Endothelial cell (in vitro differentiated cells): ENCODE results near the gene AARS2. TPM values are rescaled to one million over a fixed set of nuclear protein-coding genes. Genes with fewer than 3 reads are reported as not detected.

Source experiments
- DNase-seq: peaks from one replicate; pipeline ENCODE4 v3.0.0; 2021; ENCODE audit warnings: low spot score
- H3K27ac Mint-ChIP-seq: one replicate; pipeline ENCODE4 v1.8.0; 2021; ENCODE audit warnings: mixed read lengths, inconsistent platforms; ENCODE audit not compliant: unreplicated experiment
- H3K27me3 Mint-ChIP-seq: one replicate; pipeline ENCODE4 v1.8.0; 2021; ENCODE audit warnings: mild to moderate bottlenecking, moderate library complexity, mixed read lengths, inconsistent platforms; ENCODE audit not compliant: unreplicated experiment
- H3K36me3 Mint-ChIP-seq: one replicate; pipeline ENCODE4 v1.8.0; 2021; ENCODE audit warnings: mild to moderate bottlenecking, low read depth, mixed read lengths, inconsistent platforms; ENCODE audit not compliant: unreplicated experiment
- H3K4me1 Mint-ChIP-seq: one replicate; pipeline ENCODE4 v1.8.0; 2021; ENCODE audit warnings: mild to moderate bottlenecking, mixed read lengths, inconsistent platforms; ENCODE audit not compliant: unreplicated experiment
- H3K4me3 Mint-ChIP-seq: one replicate; pipeline ENCODE4 v1.8.0; 2021; ENCODE audit warnings: mild to moderate bottlenecking, mixed read lengths, inconsistent platforms; ENCODE audit not compliant: unreplicated experiment
- H3K9me3 Mint-ChIP-seq: one replicate; pipeline ENCODE4 v1.8.0; 2021; ENCODE audit warnings: mixed read lengths, inconsistent platforms; ENCODE audit not compliant: unreplicated experiment
- CTCF ChIP-seq: fragments of 200-600 bp; sonication (generic); IDR thresholded peaks from one replicate; pipeline ENCODE4 v1.5.0; 2021; ENCODE audit warnings: antibody characterized with exemption; ENCODE audit not compliant: unreplicated experiment
- total RNA-seq: library from RNA; stranded (reverse); fragmentation: NEBNext Ultra II Directional; extraction: Animal tissue kit (Norgen Biotek cat#: 25700); gene quantifications from one replicate; pipeline ENCODE4 v1.2.1, GENCODE V29; 2021; ENCODE audit not compliant: unreplicated experiment

Gene AARS2
- total RNA-seq, 1 donor from 2014 or later = 16.0 TPM

GRCh38 chr6:44251576-44252524 is 61.3 kb downstream of the AARS2 start:
- peaks cover 80% of the 10 kb centered on the region for H3K36me3 Mint-ChIP-seq
- H3K27me3 Mint-ChIP-seq = peaks cover 14% of the 10 kb centered on the region
- TF ChIP-seq CTCF = no peak
- no peak overlapping the region for H3K27ac Mint-ChIP-seq
- H3K4me1 Mint-ChIP-seq = peaks cover 52% of the 10 kb centered on the region
- peak overlapping the region; percentile 52 for H3K4me3 Mint-ChIP-seq
- DNase-seq = no peak
- no peaks in the 10 kb centered on the region for H3K9me3 Mint-ChIP-seq

- Mint-ChIP-seq H3K4me1 (peaks cover 44% of the 10 kb centered on the region), H3K27ac (no peak overlapping the region), H3K27me3 (peaks cover 10% of the 10 kb centered on the region), H3K4me3 (no peak overlapping the region), H3K9me3 (no peaks in the 10 kb centered on the region), H3K36me3 (peaks cover 74% of the 10 kb centered on the region)
- DNase-seq = no peak
- no peak for TF ChIP-seq CTCF
Observed at GRCh38 chr6:44250718-44251123, 62.4 kb downstream of the AARS2 start.

- peaks cover 15% of the 10 kb centered on the region for H3K27me3 Mint-ChIP-seq
- no peak for DNase-seq
- peaks cover 43% of the 10 kb centered on the region for H3K4me1 Mint-ChIP-seq
- H3K4me3 Mint-ChIP-seq = peak overlapping the region; percentile 73
- TF ChIP-seq CTCF = no peak
- no peaks in the 10 kb centered on the region for H3K9me3 Mint-ChIP-seq
- H3K36me3 Mint-ChIP-seq = peaks cover 73% of the 10 kb centered on the region
- H3K27ac Mint-ChIP-seq = peak overlapping the region; percentile 15
Observed at GRCh38 chr6:44250067-44250717, 63.0 kb downstream of the AARS2 start.

Other genes with a start within 250 kb of the AARS2 start
- gene MRPL14, start 185.9 kb downstream of the AARS2 start, total RNA-seq = 30.3 TPM
- gene TMEM63B, start 185.8 kb downstream of the AARS2 start, total RNA-seq = 33.4 TPM
- 2.3 TPM for gene CAPN11, start 154.5 kb downstream of the AARS2 start, total RNA-seq
- gene MYMX, start 96.4 kb downstream of the AARS2 start, total RNA-seq = 11.2 TPM
- gene SLC29A1, start 89.8 kb downstream of the AARS2 start, total RNA-seq = 142 TPM
- 962 TPM for gene HSP90AB1, start 66.2 kb downstream of the AARS2 start, total RNA-seq
- 31.8 TPM for gene SLC35B2, start 55.8 kb downstream of the AARS2 start, total RNA-seq
- 16.7 TPM for gene NFKBIE, start 47.8 kb downstream of the AARS2 start, total RNA-seq
- 0.28 TPM for gene TMEM151B, start 42.9 kb downstream of the AARS2 start, total RNA-seq
- gene SPATS1, start 29.3 kb upstream of the AARS2 start, total RNA-seq = not detected
- 17.3 TPM for gene CDC5L, start 74.4 kb upstream of the AARS2 start, total RNA-seq